HepG2 (cell line): Measurements from ENCODE around the gene PRSS12. TPM values are rescaled to one million over a fixed set of nuclear protein-coding genes. Genes with fewer than 3 reads are reported as not detected.

Experiments used
- ATAC-seq: fragments of 200-7000 bp; cut with Tn5 transposase; 3 replicates; pipeline ENCODE4 v1.9.1; 2020; ENCODE audit warnings: mild to moderate bottlenecking, moderate library complexity
- BruUV-seq: library from RNA; stranded (reverse); fragments of 400-500 nt; replicated peaks from 2 replicates; lab custom pipeline; 2021; lab: Mats Ljungman, UMichigan
- CTCF ChIA-PET: fragments of 300-600 bp; formaldehyde crosslinking; extraction: SDS; loops from one replicate; lab custom pipeline; 2021; ENCODE audit warnings: low total read pairs, inconsistent platforms, low intra/inter-chr PET ratio; lab: Yijun Ruan, JAX
- POLR2A ChIA-PET: fragments of 350-600 bp; sonication (Branson Sonifier 250); formaldehyde crosslinking; loops from one replicate; lab custom pipeline; 2020; ENCODE audit warnings: antibody characterized with exemption, inconsistent platforms; lab: Yijun Ruan, JAX
- DNase-seq: peaks from one replicate; pipeline ENCODE4 v3.0.0-alpha.2; 2015; ENCODE audit warnings: low spot score
- FAIRE-seq: peaks from 3 replicates; lab custom pipeline; 2011; peaks lifted over from hg19 to GRCh38; lab: Jason Lieb, UNC
- H2AFZ ChIP-seq: one replicate; pipeline ENCODE4 v1.6.1; 2011; ENCODE audit warnings: low read length, inconsistent platforms
- H3K27ac ChIP-seq: fragments of 300-600 bp; 3 replicates; pipeline ENCODE4 v1.8.0; 2011; ENCODE audit warnings: mixed run types, mild to moderate bottlenecking, mixed read lengths, low read length, inconsistent platforms; ENCODE audit not compliant: insufficient read depth; ENCODE audit errors: extremely low read length
- H3K27me3 ChIP-seq, 2 experiments: fragments of 200-600 bp in 1 of 2; 2 replicates in 1 of 2; 3 replicates in 1 of 2; pipeline versions ENCODE4 v1.6.0 to v1.8.0; 2011; ENCODE audit warnings: low read length in 2 of 2, mild to moderate bottlenecking in 2 of 2, moderate library complexity in 2 of 2, inconsistent platforms in 1 of 2; ENCODE audit not compliant: insufficient read depth in 2 of 2, control insufficient read depth in 1 of 2
- H3K36me3 ChIP-seq, 2 experiments: fragments of 200-600 bp in 1 of 2; replicated peaks in 1 of 2; 2 replicates in 1 of 2; 3 replicates in 1 of 2; pipeline versions ENCODE4 v1.5.1 to v1.8.0; 2011; ENCODE audit warnings: low read length in 2 of 2, inconsistent platforms in 1 of 2; ENCODE audit not compliant: insufficient read depth in 2 of 2, control insufficient read depth in 1 of 2
- H3K4me1 ChIP-seq: 2 replicates; pipeline ENCODE4 v1.5.1; 2012; ENCODE audit warnings: low read length, inconsistent platforms; ENCODE audit not compliant: insufficient read depth
- H3K4me2 ChIP-seq: 2 replicates; pipeline ENCODE4 v1.6.0; 2011; ENCODE audit warnings: low read depth, low read length, inconsistent platforms
- H3K4me3 ChIP-seq, 3 experiments: fragments of 200-600 bp in 1 of 3; sonication (generic), shearing (Covaris generic) in 1 of 3; replicated peaks in 1 of 3; 2 replicates each; pipeline ENCODE4 v1.5.1; 2011 to 2016; ENCODE audit warnings: low read length in 3 of 3, inconsistent platforms in 2 of 3, low read depth in 2 of 3, mild to moderate bottlenecking in 2 of 3, control low read depth in 1 of 3, mixed read lengths in 1 of 3; ENCODE audit not compliant: insufficient read depth in 1 of 3
- H3K79me2 ChIP-seq: one replicate; pipeline ENCODE4 v1.6.1; 2011; ENCODE audit warnings: low read length, inconsistent platforms; ENCODE audit not compliant: insufficient read depth
- H3K9ac ChIP-seq: 2 replicates; pipeline ENCODE4 v1.6.0; 2011; ENCODE audit warnings: mild to moderate bottlenecking, low read depth, low read length, inconsistent platforms; ENCODE audit not compliant: insufficient read depth
- H3K9me3 ChIP-seq: 2 replicates; pipeline ENCODE4 v1.5.1; 2012; ENCODE audit warnings: mild to moderate bottlenecking, low read length
- H4K20me1 ChIP-seq: 2 replicates; pipeline ENCODE4 v1.6.0; 2011; ENCODE audit warnings: inconsistent platforms, mild to moderate bottlenecking, low read length, moderate library complexity; ENCODE audit not compliant: insufficient read depth
- ETV6 ChIP-seq: sonication (generic); formaldehyde crosslinking; conservative IDR thresholded peaks from 2 replicates; pipeline ENCODE4 v1.4.0; 2020; ENCODE audit warnings: missing genetic modification reagents
- GATA4 ChIP-seq: sonication (generic); IDR thresholded peaks from 2 replicates; pipeline ENCODE4 v1.6.1; 2016; ENCODE audit warnings: antibody characterized with exemption, low read depth, borderline replicate concordance
- HCFC1 ChIP-seq: fragments of 150-350 bp; IDR thresholded peaks from 2 replicates; pipeline ENCODE4 v1.6.1; 2014; ENCODE audit warnings: low read depth, low read length
- HINFP ChIP-seq: sonication (generic); formaldehyde crosslinking; IDR thresholded peaks from 2 replicates; pipeline ENCODE4 v1.4.0; 2020; ENCODE audit warnings: low read depth, mild to moderate bottlenecking, missing genetic modification reagents
- HNRNPUL1 ChIP-seq: fragments of 200-400 bp; formaldehyde crosslinking; IDR thresholded peaks from 2 replicates; pipeline ENCODE4 v1.6.1; 2017; ENCODE audit warnings: low read depth, mild to moderate bottlenecking, low read length, moderate library complexity
- LBX2 ChIP-seq: sonication (generic); formaldehyde crosslinking; IDR thresholded peaks from 2 replicates; pipeline ENCODE4 v1.5.0; 2020; ENCODE audit warnings: missing genetic modification reagents, mild to moderate bottlenecking, borderline replicate concordance
- MNT ChIP-seq: fragments of 450-650 bp; IDR thresholded peaks from 2 replicates; pipeline ENCODE4 v1.6.1; 2016
- ZNF550 ChIP-seq: sonication (generic); formaldehyde crosslinking; IDR thresholded peaks from 2 replicates; pipeline ENCODE4 v1.4.0; 2020; ENCODE audit warnings: mild to moderate bottlenecking, missing genetic modification reagents, borderline replicate concordance
- ZNF589 ChIP-seq: sonication (generic); formaldehyde crosslinking; conservative IDR thresholded peaks from 2 replicates; pipeline ENCODE4 v1.8.0; 2022; ENCODE audit warnings: mild to moderate bottlenecking, moderate library complexity, missing genetic modification reagents
- ZNF761 ChIP-seq: sonication (generic); formaldehyde crosslinking; conservative IDR thresholded peaks from 2 replicates; pipeline ENCODE4 v1.4.0; 2020; ENCODE audit warnings: mild to moderate bottlenecking, missing genetic modification reagents
- ZUFSP ChIP-seq: sonication (generic); formaldehyde crosslinking; IDR thresholded peaks from 2 replicates; pipeline ENCODE4 v1.9.0; 2021; ENCODE audit warnings: missing genetic modification reagents, mild to moderate bottlenecking, borderline replicate concordance
- WGBS: methylation state at CpG from one replicate; pipeline ENCODE4 v1.1.6; 2017; ENCODE audit warnings: low lambda C conversion rate; 5-methylcytosine and 5-hydroxymethylcytosine counted together
- in situ Hi-C: cut with HindIII; loops from 2 replicates; pipeline ENCODE4 v1.10.0; 2017; ENCODE audit warnings: low pct_unique_long_range_greater_than_20kb; ENCODE audit not compliant: extremely low pct_ligation_motif_present
- intact Hi-C: fragments of 100-400 bp; cut with micrococcal nuclease; formaldehyde crosslinking; loops from one replicate; pipeline ENCODE4 v1.10.0; 2022; ENCODE audit not compliant: unreplicated experiment
- polyA plus RNA-seq, 8 experiments: library from polyadenylated mRNA; depleted of rRNA in 3 of 8; stranded (reverse) in 7 of 8; unstranded in 1 of 8; fragments of >200 nt; fragmentation: Illumina TruSeq in 4 of 8; extraction: Trizol in 4 of 8; gene quantifications; 2 replicates each; pipeline versions ENCODE4 v1.2.1 to v1.2.3, GENCODE V29; 2011 to 2016; ENCODE audit warnings: low read depth in 4 of 8, missing spikeins in 1 of 8, mixed read lengths in 1 of 8; ENCODE audit not compliant: insufficient read depth in 1 of 8
- total RNA-seq, 5 experiments: library from RNA; depleted of rRNA; stranded (reverse); fragments of >200 nt; fragmentation: Illumina TruSeq; extraction: Trizol; gene quantifications; 2 replicates each; pipeline ENCODE4 v1.2.3, GENCODE V29; 2016; ENCODE audit warnings: low read depth in 1 of 5
- TF ChIP-seq, protein P1 (sequence below): sonication (generic); formaldehyde crosslinking; IDR thresholded peaks from 2 replicates; pipeline ENCODE4 v1.5.0; 2020; ENCODE audit warnings: mild to moderate bottlenecking, missing genetic modification reagents
- TF ChIP-seq, protein P2 (sequence below): sonication (generic); formaldehyde crosslinking; IDR thresholded peaks from 2 replicates; pipeline ENCODE4 v1.5.0; 2020; ENCODE audit warnings: mild to moderate bottlenecking, missing genetic modification reagents

The PRSS12 gene
- total and polyA plus RNA-seq, 2 of the 13 experiments (the other 11 are each of a cell fraction or from before 2014, with no cell fraction given), result 0.02 TPM; not detected in 1

- Histone ChIP-seq H3K4me2 (peak overlapping the region; percentile 77), H2AFZ (no peak overlapping the region), H3K36me3 (peaks cover 1 to 2% of the 10 kb centered on the region in 2 experiments; a peak in 1 of 5 replicates), H3K4me3 (peak overlapping the region; percentile 87 to 92 (median 87)), H3K4me1 (peaks cover 44% of the 10 kb centered on the region), H4K20me1 (peaks cover 20% of the 10 kb centered on the region), H3K27ac (peak overlapping the region; percentile 95), H3K9me3 (no peaks in the 10 kb centered on the region), H3K9ac (peak overlapping the region; percentile 99), H3K79me2 (peaks cover 19% of the 10 kb centered on the region), H3K27me3 (no peaks in the 10 kb centered on the region; a peak in 1 of 5 replicates)
- WGBS, result under 1% methylated on average over 25 of the region's 56 CpGs
- FAIRE-seq, result peak; percentile 56
- peak; percentile 93 for DNase-seq
- BruUV-seq, result no TSS peak
- CTCF ChIA-PET, result no interaction called here
- peak; percentile 87 for ATAC-seq
- POLR2A ChIA-PET, result no interaction called here
- intact Hi-C loops, result no loop called here
- in situ Hi-C loops, result loop anchor here (10.0 kb wide), 1 partner anchor 204 kb away; no protein-coding TSS in a partner anchor
- no peak for TF ChIP-seq ZNF589
- TF ChIP-seq LBX2, result no peak
- TF ChIP-seq ETV6, result peak; percentile 56; the same call in 1 of the 2 replicates
- TF ChIP-seq ZNF550 (CRISPR knock-in tag), result no peak
- TF ChIP-seq, protein P1, sequence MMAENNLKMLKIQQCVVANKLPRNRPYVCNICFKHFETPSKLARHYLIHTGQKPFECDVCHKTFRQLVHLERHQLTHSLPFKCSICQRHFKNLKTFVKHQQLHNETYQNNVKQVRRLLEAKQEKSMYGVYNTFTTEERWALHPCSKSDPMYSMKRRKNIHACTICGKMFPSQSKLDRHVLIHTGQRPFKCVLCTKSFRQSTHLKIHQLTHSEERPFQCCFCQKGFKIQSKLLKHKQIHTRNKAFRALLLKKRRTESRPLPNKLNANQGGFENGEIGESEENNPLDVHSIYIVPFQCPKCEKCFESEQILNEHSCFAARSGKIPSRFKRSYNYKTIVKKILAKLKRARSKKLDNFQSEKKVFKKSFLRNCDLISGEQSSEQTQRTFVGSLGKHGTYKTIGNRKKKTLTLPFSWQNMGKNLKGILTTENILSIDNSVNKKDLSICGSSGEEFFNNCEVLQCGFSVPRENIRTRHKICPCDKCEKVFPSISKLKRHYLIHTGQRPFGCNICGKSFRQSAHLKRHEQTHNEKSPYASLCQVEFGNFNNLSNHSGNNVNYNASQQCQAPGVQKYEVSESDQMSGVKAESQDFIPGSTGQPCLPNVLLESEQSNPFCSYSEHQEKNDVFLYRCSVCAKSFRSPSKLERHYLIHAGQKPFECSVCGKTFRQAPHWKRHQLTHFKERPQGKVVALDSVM (CRISPR knock-in tag), result no peak
- TF ChIP-seq HCFC1, result no peak
- peak; percentile 40; the same call in 1 of the 2 replicates for TF ChIP-seq GATA4
- peak; percentile 59 for TF ChIP-seq MNT
- TF ChIP-seq, protein P2, sequence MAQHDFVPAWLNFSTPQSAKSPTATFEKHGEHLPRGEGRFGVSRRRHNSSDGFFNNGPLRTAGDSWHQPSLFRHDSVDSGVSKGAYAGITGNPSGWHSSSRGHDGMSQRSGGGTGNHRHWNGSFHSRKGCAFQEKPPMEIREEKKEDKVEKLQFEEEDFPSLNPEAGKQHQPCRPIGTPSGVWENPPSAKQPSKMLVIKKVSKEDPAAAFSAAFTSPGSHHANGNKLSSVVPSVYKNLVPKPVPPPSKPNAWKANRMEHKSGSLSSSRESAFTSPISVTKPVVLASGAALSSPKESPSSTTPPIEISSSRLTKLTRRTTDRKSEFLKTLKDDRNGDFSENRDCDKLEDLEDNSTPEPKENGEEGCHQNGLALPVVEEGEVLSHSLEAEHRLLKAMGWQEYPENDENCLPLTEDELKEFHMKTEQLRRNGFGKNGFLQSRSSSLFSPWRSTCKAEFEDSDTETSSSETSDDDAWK (CRISPR knock-in tag), result no peak
- peak; percentile 53; the same call in 1 of the 2 replicates for TF ChIP-seq ZNF761 (CRISPR knock-in tag)
- TF ChIP-seq HNRNPUL1, result no peak
- TF ChIP-seq ZUFSP (CRISPR knock-in tag), result no peak
- TF ChIP-seq HINFP (CRISPR knock-in tag), result peak; percentile 68; the same call in 1 of the 2 replicates
Observed at GRCh38 chr4:118278473-118279274, 74.1 kb downstream of the PRSS12 start.
